Astrocyte of the hippocampus (primary cell): Measurements from ENCODE around the gene C15orf62.

Source experiments
- DNase-seq: peaks from one replicate; pipeline ENCODE4 v3.0.0; 2011; ENCODE audit warnings: low read depth, low spot score

The C15orf62 gene

DNA sequence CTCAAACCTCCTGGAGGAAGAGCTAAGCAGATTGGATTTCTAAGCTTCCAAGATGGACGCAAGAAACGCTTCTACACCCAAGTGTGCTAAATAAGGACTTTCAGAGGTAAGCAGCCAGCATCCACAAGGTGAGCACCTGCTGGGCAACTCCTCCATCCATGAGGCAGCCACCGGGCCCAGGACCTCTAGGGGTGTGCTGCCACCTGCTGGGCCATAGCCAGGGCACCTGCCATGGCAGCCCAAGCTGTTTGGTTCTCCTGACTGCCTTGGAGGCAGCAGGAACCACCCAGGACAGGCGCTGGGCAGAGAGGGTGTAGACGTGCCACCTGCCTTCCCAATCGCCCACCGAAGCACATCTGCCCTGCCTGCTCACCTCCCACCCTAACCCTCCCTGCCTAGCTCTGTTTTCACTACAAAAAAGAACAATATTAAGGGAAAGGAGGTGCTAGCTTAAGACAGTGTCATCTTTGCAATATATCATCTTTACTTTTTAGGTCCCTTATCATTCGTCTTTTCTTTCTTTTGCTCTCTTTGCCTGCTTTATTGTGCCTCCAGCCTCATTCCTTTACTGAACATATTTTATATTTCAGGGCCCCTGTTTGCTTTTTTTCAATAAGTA lies 12.9 kb downstream of the C15orf62 start:
- no peak for DNase-seq

DNA sequence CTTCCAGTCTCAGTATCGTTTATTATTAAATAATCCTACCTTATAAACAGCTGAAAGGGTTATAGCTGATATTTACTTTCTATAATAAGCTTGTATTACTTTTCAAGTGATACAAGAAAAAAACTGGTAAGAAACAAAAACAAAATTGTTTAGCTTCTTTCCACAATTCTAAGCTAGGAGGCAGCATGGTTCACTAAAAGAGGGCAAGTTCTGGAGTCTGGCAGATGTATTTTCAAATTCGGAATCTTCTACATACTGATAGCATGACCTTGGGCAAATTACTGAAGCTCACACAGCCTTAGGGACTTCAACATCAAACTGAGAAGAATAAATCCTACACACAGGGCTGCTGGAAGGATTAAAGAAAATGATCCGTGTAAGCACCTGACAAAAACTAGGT lies 15.4 kb downstream of the C15orf62 start:
- no peak for DNase-seq

DNA sequence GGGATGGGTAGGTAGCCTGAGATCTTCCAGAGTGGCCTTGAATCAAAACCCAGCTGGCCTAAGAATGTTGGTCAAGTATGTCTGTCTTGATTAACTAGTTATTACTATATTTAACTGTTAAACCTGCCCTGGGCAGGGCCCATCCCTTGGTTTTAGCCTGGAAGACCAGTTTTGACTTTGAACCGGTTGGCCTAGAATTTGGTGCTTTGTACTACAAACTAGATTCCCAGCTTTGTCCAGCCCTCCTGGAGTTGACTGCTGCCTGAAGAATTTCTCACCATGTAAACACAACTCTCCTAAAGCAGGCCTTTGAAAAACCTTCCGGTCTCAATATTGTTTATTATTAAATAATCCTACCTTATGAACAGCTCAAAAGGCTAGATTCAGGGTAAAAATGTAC lies 16.0 kb downstream of the C15orf62 start:
- DNase-seq, result no peak

DNA sequence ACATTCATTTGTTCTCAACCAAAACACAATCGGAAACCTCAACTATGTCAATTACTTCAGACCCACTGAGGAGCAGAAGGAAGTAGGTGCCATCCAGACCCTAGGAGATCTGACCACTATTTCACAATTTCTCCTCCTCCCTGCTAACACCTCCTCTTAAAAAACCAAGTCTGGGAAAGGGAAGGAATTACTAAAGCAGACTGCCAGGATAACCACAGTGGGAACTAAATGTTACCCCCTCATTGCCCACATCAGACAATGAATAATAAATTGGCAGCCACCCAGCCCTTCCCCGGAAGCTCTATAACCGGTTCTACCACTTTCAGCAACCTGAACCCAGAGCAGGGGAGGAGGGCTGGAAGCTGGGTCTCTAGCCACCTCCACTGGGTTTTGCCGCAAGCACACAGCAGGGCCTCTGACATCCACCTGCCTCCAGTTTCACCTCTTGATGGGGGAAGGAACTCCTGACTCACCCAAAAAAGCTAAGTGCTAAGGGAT lies 17.6 kb downstream of the C15orf62 start:
- DNase-seq, result peak; percentile 93

DNA sequence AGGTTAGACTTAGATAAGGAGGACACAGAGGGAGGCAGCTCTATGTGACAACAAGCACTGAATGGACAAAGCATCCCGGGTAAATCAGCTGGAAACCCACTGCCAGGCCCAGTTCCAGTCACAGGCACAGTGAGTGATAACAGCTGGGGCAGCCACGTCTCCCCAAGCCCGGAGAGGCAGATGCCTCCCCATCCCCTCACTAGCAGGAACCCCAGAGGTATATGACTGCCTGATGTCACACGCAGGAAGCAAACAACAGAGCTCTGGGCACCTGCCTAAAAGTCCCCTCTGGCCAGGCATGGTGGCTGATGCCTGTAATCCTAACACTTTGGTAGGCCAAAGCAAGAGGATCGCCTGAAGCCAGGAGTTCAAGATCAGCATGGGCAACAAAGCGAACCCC lies 18.2 kb downstream of the C15orf62 start:
- no peak for DNase-seq

DNA sequence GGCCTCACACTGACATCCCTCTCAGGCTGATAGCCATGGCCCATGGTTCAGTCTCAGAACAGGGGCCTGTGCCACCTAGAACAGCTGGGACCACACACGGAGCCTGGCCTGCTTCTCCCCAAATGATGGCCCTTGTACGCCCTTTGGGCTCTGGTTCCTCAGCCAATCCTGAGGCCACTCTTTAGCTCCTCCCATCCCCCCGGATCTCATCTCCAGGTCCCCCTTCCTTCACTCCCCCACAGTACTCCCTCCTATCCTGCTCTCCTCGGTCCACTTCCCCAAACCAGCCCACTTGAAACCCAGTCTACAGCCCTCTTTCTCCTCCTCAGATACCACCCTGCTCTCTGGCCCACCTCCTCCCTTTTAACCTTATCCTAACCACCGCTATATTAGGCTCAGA lies 19.3 kb downstream of the C15orf62 start:
- DNase-seq, result no peak

DNA sequence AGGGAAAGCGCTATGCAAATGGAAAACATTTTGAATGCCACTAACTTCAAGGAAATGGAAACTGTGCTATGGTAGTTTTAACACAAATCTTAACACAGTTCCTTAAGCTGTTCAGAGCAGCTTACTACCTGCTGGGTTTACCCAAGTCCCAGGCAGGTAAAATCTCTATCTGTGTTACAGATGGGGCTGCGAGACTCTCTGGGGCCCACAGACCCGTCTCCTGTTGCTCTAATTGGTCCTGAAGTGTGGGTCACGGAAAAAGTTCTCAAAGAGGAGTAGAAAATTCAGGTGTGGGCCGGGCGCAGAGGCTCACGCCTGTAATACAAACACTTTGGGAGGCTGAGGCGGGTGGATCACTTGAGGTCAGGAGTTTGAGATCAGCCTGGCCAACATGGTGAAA lies 20.2 kb downstream of the C15orf62 start:
- no peak for DNase-seq

DNA sequence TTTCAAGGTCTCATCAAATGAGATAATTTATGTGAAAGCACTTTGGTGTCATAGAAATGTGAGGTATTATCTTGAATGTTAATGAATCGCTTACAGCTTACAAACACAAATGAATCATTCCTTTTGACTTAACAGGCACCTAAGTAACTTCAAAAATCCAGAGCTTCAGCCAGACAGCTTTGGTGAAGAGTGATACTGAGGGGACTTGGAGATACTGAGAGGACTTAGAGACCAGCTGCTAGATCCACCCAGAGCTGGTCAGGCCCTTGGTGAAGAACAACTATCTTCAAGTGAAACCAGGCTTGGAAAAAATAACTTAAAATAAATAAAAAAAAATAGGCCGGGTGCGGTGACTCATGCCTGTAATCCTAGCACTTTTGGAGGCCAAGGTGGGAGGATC lies 20.9 kb downstream of the C15orf62 start:
- peak; percentile 63 for DNase-seq

DNA sequence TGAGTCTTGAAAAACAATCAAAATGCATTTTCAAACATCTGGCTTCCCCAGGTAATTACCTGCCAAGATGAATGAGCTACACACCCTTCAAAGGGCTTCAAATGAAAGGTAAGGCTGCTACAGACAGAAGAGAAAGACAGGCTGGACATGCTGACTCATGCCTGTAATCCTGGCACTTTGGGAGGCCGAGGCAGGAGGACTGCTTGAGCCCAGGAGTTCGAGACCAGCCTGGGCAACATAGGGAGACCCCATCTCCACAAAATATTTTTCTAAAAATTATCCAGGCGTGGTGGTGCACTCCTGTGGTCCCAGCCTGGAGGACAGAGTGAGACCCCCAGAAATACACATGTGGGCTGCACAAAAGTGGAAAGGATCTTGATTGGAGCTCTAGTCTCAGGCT lies 22.6 kb downstream of the C15orf62 start:
- DNase-seq, result no peak

DNA sequence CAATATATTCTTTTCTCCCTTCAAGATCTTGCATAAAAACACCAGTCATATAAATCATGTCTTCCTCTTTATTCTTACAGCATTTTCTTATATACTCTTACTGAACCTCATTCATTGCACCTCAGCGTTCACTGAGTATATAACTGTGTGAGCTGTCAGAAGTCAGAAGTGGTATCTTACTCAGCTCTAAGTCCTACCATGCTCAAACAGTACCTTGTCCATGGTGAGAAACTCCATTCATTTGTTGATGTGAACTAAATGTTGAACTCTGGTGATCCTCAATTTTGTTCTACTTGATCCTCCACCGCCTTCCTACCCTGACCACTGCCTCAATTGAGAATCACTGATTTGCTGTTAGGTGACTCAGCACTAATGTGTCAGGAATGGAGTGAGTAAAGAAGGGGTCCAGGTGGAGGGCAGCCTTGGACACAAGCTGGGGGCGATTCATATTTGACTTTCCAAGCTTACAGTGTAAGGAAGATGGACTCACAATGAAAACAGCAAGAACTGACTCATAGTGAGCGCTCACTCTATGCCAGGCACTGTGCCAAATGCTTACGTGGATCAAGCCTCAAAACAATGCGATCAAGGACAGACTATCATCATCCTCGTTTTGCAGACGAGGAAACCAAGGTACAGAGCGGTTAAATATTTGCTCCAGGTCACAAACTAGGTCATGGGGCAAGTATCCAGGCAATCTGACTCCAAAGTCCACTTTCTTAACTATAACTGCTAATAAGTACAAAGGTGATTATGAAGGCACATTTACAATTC lies 23.6 kb downstream of the C15orf62 start:
- DNase-seq, result peak; percentile 90

DNA sequence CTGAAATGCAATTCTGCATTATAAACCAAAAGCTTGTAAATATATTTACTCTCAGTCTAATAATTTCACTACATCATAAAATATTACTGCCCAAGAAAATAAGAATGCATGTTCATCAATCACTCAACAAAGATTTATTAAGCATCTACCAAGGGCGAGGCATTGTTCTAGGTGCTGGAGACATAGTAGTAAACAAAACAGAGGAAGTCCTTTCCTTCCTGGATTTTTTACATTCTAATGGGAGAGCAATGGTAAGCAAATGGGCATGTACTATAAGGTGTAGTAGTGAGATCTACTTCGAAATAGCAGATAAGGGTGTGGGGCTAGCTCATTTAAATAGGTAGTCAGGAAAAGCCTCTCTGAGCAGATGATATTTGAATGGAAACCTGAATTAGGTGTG lies 26.3 kb downstream of the C15orf62 start:
- DNase-seq, result no peak

DNA sequence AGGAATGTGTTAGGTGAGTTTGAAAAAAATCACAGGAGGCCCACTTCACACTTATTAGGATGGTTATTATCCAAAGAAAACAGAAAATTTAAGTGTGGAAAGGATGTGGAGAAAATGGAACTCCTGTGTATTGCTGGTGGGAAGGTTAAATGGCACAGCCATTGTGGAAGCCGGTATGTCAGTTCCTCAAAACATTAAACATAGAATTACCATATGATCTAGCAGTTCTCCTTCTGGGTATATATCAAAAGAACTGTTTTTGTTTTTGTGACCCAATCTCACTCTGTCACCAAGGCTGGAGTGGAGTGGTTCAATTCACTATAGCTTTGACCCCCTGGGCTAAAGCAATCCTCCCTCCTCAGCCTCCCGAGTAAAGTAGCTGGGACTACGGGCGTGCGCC lies 26.7 kb downstream of the C15orf62 start:
- DNase-seq, result no peak

DNA sequence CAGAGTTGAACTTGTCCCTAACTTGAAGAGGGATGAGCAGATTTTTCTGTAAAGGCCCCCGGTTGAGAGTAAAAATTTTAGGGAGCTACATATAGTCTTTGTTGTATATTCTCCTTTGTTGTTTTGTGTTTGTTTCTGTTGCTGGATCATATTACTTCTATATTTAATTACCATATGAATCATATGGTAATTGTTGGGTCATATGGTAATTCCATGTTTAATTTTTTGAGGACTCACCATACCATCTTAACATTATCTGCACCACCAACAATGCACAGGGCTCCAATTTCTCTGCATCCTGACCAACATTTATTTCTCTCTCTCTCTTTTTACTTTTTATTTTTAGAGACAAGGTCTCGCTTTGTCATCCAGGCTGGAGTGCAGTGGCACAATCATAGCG lies 29.7 kb downstream of the C15orf62 start:
- DNase-seq, result no peak

DNA sequence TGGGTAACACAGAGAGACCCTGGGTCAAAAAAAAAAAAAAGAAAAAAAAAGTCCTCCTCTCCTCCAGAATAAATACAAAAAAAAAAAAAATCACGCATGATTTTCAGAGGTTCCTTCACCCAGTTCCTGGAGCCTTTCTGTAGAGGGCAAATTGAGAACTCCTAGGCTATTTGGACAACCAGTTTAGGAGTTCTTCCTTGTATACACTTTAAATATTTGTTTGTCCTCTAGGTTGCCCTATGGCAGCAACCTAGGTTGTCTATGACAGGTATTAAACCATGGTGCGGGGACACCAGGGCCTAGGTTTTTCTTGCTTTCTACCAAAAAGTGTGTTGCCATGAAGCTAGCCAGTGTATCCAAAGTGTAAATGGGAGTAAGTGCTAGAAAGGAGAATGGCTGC lies 33.3 kb downstream of the C15orf62 start:
- DNase-seq, result no peak

DNA sequence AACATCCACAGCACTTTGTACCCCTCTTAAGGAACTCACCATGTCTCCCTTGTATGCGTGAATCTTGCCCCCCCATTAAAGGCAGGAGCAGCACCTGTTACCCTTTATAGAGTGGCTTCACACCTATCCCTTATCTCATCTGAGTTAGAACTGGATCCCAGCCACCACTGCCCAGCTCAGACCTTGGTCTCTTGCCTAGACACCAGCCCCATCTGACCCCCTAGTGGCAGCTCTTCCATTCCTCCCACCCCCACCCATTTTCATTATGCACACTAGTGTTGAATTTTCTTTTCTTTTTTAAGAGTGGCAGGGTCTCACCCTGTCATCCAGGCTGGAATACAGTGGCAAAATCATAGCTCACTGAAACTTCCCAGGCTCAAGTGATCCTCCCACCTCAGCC lies 33.9 kb downstream of the C15orf62 start:
- DNase-seq, result no peak

DNA sequence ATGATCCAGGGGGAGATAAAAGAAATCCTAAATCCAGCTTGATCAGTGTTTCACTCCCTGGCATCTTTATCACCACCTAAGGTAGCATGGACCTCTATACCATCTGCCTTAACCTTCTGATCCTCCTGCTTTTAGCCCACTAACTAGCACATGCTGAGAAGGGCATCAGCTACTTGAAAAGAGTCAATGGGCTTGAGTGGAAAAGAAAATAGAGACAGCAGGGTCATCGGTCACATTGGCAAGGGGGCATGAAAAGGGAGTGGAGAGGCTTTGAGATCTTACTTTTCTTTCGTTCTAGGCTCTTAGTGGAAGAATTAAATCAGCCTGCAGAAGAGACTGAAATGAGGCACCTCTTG lies 36.9 kb downstream of the C15orf62 start:
- DNase-seq, result no peak

DNA sequence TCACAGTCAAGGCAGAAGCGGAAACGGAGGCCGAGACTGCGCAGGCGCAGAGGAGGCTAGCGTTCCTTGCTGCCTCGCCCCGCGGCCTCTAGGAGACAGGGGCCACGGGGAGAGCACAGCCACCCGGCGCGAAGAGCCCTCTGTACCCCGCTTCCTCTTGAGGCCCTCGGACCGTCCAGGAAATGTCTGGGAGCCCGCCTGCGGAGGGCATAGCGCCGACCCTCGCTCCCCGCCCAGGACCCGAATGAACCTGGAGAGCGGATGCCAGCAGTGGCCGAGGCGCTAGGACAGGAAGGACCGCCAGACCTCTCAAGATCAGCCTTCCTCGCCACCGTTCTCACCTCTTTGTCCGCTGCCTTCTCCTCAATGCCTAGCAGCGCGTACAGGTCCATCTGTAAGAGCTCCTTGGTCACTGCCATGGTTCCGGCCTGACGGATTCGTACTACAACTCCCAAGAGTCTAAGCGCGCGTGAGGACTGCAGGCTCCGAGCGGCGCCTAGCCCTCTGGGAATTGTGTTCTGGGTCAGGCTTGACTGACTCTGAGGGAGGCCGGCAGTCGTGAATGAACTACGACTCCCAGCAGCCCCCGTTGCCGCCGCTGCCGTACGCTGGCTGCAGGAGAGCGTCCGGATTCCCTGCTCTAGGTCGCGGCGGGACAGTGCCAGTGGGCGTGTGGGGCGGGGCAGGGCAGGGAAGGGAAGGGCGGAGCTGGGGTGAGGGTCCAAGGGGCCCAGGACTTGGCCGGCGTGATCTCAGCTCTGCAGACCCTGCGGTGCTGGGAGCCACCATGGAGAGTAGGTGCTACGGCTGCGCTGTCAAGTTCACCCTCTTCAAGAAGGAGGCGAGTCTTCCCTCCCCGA lies 37.5 kb downstream of the C15orf62 start, which contains the start of the genes DNAJC17 and ZFYVE19:
TSS of gene DNAJC17 (minus strand) at position 446 of the 860 bp plus-strand sequence. CDS start at position 419, 27 bp downstream.
TSS of gene ZFYVE19 (plus strand) at position 62 of the 860 bp plus-strand sequence. CDS start at position 563, 501 bp downstream.
- DNase-seq, result peak; percentile 99

DNA sequence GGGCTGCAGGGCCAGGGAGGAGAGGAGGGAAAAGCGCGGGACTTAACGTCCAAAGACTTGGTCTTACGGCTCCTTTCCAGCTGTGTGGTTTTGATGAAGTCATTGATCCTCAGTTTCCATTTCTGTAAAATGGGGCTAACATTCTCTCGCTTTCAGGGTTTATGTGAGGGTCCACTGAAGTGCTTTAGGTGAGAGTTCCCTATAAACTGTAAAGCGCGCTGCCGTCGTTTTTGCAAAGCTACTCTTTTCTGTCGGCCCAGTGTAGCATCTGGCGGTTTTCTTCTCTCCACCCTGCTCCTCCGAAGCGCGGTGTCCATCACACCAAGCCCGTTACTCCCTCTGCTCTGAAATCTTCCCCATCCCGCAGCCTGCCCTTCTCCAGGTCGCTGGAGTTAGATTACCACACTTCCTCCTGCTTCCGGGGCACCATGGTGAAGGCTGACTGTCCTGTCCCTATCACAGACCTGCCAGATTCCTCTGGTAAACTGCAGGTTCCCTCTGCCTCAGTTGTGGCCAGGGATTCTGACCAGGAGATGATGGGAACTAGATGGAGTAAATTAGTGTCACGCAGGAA lies 38.2 kb downstream of the C15orf62 start:
- DNase-seq, result no peak

DNA sequence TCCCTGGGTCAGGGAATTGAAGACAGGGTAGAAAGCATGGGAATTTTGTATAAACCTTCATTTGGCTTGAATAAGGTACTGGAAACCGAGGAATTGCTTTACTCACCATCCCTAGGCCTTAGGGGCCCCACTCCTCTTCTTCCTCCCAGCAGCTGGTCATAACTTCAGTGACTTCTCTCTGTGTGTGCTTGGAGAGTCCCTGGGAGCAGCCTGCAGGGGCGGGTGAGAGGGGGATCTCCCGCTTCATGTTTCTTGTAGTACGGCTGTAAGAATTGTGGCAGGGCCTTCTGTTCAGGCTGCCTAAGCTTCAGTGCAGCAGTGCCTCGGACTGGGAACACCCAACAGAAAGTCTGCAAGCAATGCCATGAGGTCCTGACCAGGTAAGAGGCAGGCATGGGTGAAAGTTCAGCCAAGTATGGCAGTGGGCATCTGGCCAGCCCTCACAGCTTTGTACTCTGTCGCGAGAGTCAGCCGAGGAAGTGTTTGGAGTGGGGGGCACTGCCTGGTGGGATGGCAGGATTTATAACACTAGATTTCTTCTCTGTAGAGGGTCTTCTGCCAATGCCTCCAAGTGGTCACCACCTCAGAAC lies 39.2 kb downstream of the C15orf62 start:
- no peak for DNase-seq

DNA sequence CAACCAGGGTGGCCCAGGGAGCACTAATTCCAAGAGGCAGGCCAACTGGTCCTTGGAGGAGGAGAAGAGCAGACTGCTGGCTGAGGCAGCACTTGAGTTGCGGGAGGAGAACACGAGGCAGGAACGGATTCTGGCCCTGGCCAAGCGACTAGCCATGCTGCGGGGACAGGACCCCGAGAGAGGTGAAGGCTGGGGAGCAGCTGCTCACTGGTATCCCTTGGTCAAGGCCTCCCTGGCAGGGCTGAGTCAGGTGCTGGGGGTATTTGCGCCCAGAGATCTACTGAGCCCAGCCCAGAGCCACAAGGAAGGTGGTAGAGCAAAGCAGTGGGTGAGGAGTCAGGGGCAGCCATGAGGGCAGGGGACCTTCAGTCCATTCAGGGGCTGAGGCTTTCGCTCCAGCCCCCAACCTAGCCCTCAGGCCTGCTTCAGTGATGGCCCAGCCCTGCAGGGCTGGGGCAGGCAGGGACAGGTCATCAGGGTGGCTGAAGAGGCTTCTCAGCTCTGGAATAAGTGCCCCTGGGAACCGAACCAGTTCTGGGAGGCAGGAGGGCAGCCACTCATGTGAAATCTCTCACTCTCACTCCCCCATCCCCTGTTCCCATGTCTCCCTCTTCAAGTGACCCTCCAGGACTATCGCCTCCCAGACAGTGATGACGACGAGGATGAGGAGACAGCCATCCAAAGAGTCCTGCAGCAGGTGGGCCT lies 43.1 kb downstream of the C15orf62 start:
- no peak for DNase-seq
